WTC11 (cell line): Measurements from ENCODE around the gene DLX2.

ENCODE experiments used
- ATF3 ChIP-seq: sonication (generic); formaldehyde crosslinking; conservative IDR thresholded peaks from 2 replicates; pipeline ENCODE4 v1.8.1; 2022; ENCODE audit warnings: mild to moderate bottlenecking, missing genetic modification reagents
- CBFB ChIP-seq: sonication (generic); formaldehyde crosslinking; IDR thresholded peaks from 2 replicates; pipeline ENCODE4 v1.8.1; 2022; ENCODE audit warnings: mild to moderate bottlenecking, low read depth, missing genetic modification reagents
- CTCF ChIP-seq: fragments of 200-600 bp; IDR thresholded peaks from 2 replicates; pipeline ENCODE4 v1.8.0; 2022; ENCODE audit warnings: antibody characterized with exemption
- E2F4 ChIP-seq: sonication (generic); formaldehyde crosslinking; IDR thresholded peaks from 2 replicates; pipeline ENCODE4 v1.8.1; 2022; ENCODE audit warnings: low read depth, mild to moderate bottlenecking, moderate library complexity, missing genetic modification reagents, borderline replicate concordance
- HMGXB4 ChIP-seq: sonication (generic); formaldehyde crosslinking; IDR thresholded peaks from 2 replicates; pipeline ENCODE4 v1.8.1; 2023; ENCODE audit warnings: mild to moderate bottlenecking, moderate library complexity, missing genetic modification reagents
- PRDM15 ChIP-seq: sonication (generic); formaldehyde crosslinking; IDR thresholded peaks from 2 replicates; pipeline ENCODE4 v1.8.0; 2022; ENCODE audit warnings: missing genetic modification reagents
- TCF7 ChIP-seq: sonication (generic); formaldehyde crosslinking; IDR thresholded peaks from 2 replicates; pipeline ENCODE4 v1.8.0; 2022; ENCODE audit warnings: mild to moderate bottlenecking, low read depth, missing genetic modification reagents, moderate library complexity
- TEAD4 ChIP-seq: sonication (generic); formaldehyde crosslinking; IDR thresholded peaks from 2 replicates; pipeline ENCODE4 v1.8.0; 2022; ENCODE audit warnings: mild to moderate bottlenecking, missing genetic modification reagents
- ZNF121 ChIP-seq: sonication (generic); formaldehyde crosslinking; IDR thresholded peaks from 2 replicates; pipeline ENCODE4 v1.8.0; 2023; ENCODE audit warnings: missing genetic modification reagents
- ZNF232 ChIP-seq: sonication (generic); formaldehyde crosslinking; IDR thresholded peaks from 2 replicates; pipeline ENCODE4 v1.8.0; 2022; ENCODE audit warnings: mild to moderate bottlenecking, missing genetic modification reagents

- no peak for TF ChIP-seq ATF3 (CRISPR knock-in tag)
- no peak for TF ChIP-seq TCF7 (CRISPR knock-in tag)
- TF ChIP-seq CTCF = no peak
- TF ChIP-seq TEAD4 (CRISPR knock-in tag) = no peak
- TF ChIP-seq ZNF121 (CRISPR knock-in tag) = no peak
- TF ChIP-seq CBFB = no peak
- no peak for TF ChIP-seq PRDM15 (CRISPR knock-in tag)
- TF ChIP-seq ZNF232 (CRISPR knock-in tag) = no peak
- no peak for TF ChIP-seq HMGXB4 (CRISPR knock-in tag)
- TF ChIP-seq E2F4 = no peak
These were observed 2.9 kb upstream of the DLX2 start for GRCh38 chr2:172105471-172106107.
